Islet precursor cell (in vitro differentiated cells): ENCODE measurements around the gene TTPAL.

Experiments used
- DNase-seq: peaks from one replicate; pipeline ENCODE4 v3.0.0-alpha.2; 2018

Gene TTPAL

GRCh38 chr20:44442298-44443070, 33.2 kb upstream of the TTPAL start:
- no peak for DNase-seq

- DNase-seq = no peak
These were observed 29.6 kb upstream of the TTPAL start for GRCh38 chr20:44445742-44446710.

- no peak for DNase-seq
These were observed 27.8 kb upstream of the TTPAL start for GRCh38 chr20:44447827-44448419.

- DNase-seq = no peak
These were observed 26.7 kb upstream of the TTPAL start for GRCh38 chr20:44448753-44449546.

GRCh38 chr20:44449864-44450263, 25.8 kb upstream of the TTPAL start:
- no peak for DNase-seq

- DNase-seq = no peak
These were observed 25.3 kb upstream of the TTPAL start for GRCh38 chr20:44450281-44450889.

- no peak for DNase-seq
These were observed 24.7 kb upstream of the TTPAL start for GRCh38 chr20:44450903-44451450.

- no peak for DNase-seq
These were observed 21.2 kb upstream of the TTPAL start for GRCh38 chr20:44454306-44454963.

- no peak for DNase-seq
These were observed 20.5 kb upstream of the TTPAL start for GRCh38 chr20:44455126-44455525.

GRCh38 chr20:44456611-44457010, 19.1 kb upstream of the TTPAL start:
- DNase-seq = no peak

GRCh38 chr20:44457016-44457415, 18.7 kb upstream of the TTPAL start:
- peak; percentile 63 for DNase-seq

- no peak for DNase-seq
These were observed 16.4 kb upstream of the TTPAL start for GRCh38 chr20:44459271-44459670.

GRCh38 chr20:44460795-44461141, 14.9 kb upstream of the TTPAL start:
- no peak for DNase-seq

- DNase-seq = no peak
These were observed 14.4 kb upstream of the TTPAL start for GRCh38 chr20:44461142-44461802.

GRCh38 chr20:44461803-44462174, 13.9 kb upstream of the TTPAL start:
- no peak for DNase-seq

- DNase-seq = no peak
These were observed 12.2 kb upstream of the TTPAL start for GRCh38 chr20:44463466-44463865.

- DNase-seq = no peak
These were observed 11.2 kb upstream of the TTPAL start for GRCh38 chr20:44464514-44464913.

- DNase-seq = no peak
These were observed 10.6 kb upstream of the TTPAL start for GRCh38 chr20:44465001-44465560.

GRCh38 chr20:44467289-44467883, 8.3 kb upstream of the TTPAL start:
- no peak for DNase-seq
